Suprapubic skin (tissue), 3 donors: ENCODE data around the gene UTY.

Source experiments
- CTCF ChIP-seq, 2 donors: fragments of 200-600 bp in 1 of 2; fragments of 450-650 bp in 1 of 2; sonication (generic) in 1 of 2; IDR thresholded peaks; one replicate each; pipeline ENCODE4 v1.5.1; 2016 to 2019; ENCODE audit warnings: antibody characterized with exemption in 2 of 2, mild to moderate bottlenecking in 1 of 2, moderate library complexity in 1 of 2
- POLR2AphosphoS5 ChIP-seq, 3 donors: sonication (generic); formaldehyde crosslinking; IDR thresholded peaks; one replicate each; pipeline ENCODE4 v1.6.1; 2017; ENCODE audit warnings: antibody characterized with exemption in 3 of 3

DNA sequence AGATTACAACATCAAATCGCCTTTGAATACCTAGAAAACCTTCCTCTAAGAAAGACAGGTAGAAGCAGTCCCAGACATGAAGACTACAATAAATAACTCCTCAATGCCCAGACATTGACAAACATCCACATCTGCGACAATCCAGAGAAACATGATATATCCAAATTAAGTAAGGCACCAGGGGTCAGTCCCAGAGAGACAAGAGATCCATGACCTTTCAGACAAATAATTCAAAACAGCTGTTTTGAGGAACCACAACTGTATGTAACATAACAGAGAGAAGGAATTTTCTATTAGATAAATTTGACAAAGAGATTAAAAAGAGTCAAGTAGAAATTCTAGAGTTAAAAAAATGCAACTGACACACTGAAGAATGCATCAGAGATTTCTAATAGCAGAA, 200.3 kb downstream of the UTY start:
- TF ChIP-seq CTCF (IDR thresholded peaks at IDR 0.05) (no peak), POLR2AphosphoS5 (IDR thresholded peaks at IDR 0.05) (no peak)
